Loucy (cell line): Measurements from ENCODE around the gene OSCAR.

Experiments
- H2AFZ ChIP-seq: fragments of 200-600 bp; sonication (generic); 2 replicates; pipeline ENCODE4 v1.6.0; 2016; ENCODE audit warnings: antibody characterized with exemption, mild to moderate bottlenecking, low read length, moderate library complexity
- H3F3A ChIP-seq: fragments of 200-600 bp; 2 replicates; pipeline ENCODE4 v1.6.0; 2016; ENCODE audit warnings: antibody characterized with exemption, low read depth, mild to moderate bottlenecking
- H3K27me3 ChIP-seq: fragments of 200-600 bp; sonication (generic); 2 replicates; pipeline ENCODE4 v1.6.1; 2014; ENCODE audit warnings: low read length, mild to moderate bottlenecking; ENCODE audit not compliant: insufficient read depth, poor library complexity, severe bottlenecking
- H3K36me3 ChIP-seq: fragments of 200-600 bp; sonication (generic); 2 replicates; pipeline ENCODE4 v1.6.1; 2016; ENCODE audit warnings: low read length; ENCODE audit not compliant: insufficient read depth
- H3K4me1 ChIP-seq: fragments of 200-600 bp; sonication (generic); 2 replicates; pipeline ENCODE4 v1.5.1; 2014; ENCODE audit warnings: low read length, mild to moderate bottlenecking; ENCODE audit not compliant: insufficient read depth, poor library complexity, severe bottlenecking
- H3K4me2 ChIP-seq: fragments of 200-600 bp; sonication (generic); 2 replicates; pipeline ENCODE4 v1.6.0; 2014; ENCODE audit warnings: antibody characterized with exemption, low read length, low read depth, mild to moderate bottlenecking; ENCODE audit not compliant: poor library complexity, severe bottlenecking
- H3K4me3 ChIP-seq: fragments of 200-600 bp; sonication (generic); 2 replicates; pipeline ENCODE4 v1.5.1; 2014; ENCODE audit warnings: low read length, mild to moderate bottlenecking, mixed read lengths; ENCODE audit not compliant: poor library complexity, severe bottlenecking
- H3K79me2 ChIP-seq: fragments of 200-600 bp; sonication (generic); 2 replicates; pipeline ENCODE4 v1.6.1; 2014; ENCODE audit warnings: low read length; ENCODE audit not compliant: insufficient read depth
- H3K9ac ChIP-seq: fragments of 200-600 bp; sonication (generic); 2 replicates; pipeline ENCODE4 v1.6.0; 2014; ENCODE audit warnings: mild to moderate bottlenecking, low read depth, low read length, moderate library complexity; ENCODE audit not compliant: poor library complexity, severe bottlenecking
- H3K9me2 ChIP-seq: fragments of 200-600 bp; sonication (generic); replicated peaks from 2 replicates; pipeline ENCODE4 v1.6.1; 2016; ENCODE audit warnings: low read depth, low read length, mixed read lengths
- H3K9me3 ChIP-seq: fragments of 200-600 bp; sonication (generic); 2 replicates; pipeline ENCODE4 v1.6.1; 2014; ENCODE audit warnings: mild to moderate bottlenecking, antibody characterized with exemption, low read length, low read depth; ENCODE audit not compliant: insufficient read depth
- H4K20me1 ChIP-seq: fragments of 200-600 bp; sonication (generic); 2 replicates; pipeline ENCODE4 v1.6.0; 2014; ENCODE audit warnings: antibody characterized with exemption, low read length, mild to moderate bottlenecking; ENCODE audit not compliant: insufficient read depth, poor library complexity, severe bottlenecking
- CTCF ChIP-seq: fragments of 200-600 bp; sonication (generic); conservative IDR thresholded peaks from 2 replicates; pipeline ENCODE4 v1.5.1; 2014; ENCODE audit warnings: mild to moderate bottlenecking, antibody characterized with exemption, low read length
- EZH2phosphoT487 ChIP-seq: fragments of 200-600 bp; IDR thresholded peaks from 2 replicates; pipeline ENCODE4 v1.6.1; 2018; ENCODE audit warnings: antibody characterized with exemption, mild to moderate bottlenecking, moderate library complexity, borderline replicate concordance

Gene OSCAR

GRCh38 chr19:54141356-54141755 is 40.8 kb upstream of the OSCAR start:
- peak overlapping the region; percentile 82 for H3K4me2 ChIP-seq
- peaks cover 53% of the 10 kb centered on the region for H3K79me2 ChIP-seq

GRCh38 chr19:54138489-54139256 is 38.1 kb upstream of the OSCAR start:
- peaks cover 57% of the 10 kb centered on the region for H4K20me1 ChIP-seq

More at GRCh38 chr19:54141356-54141755, 40.8 kb upstream of the OSCAR start:
- H4K20me1 ChIP-seq = peaks cover 61% of the 10 kb centered on the region
- no peaks in the 10 kb centered on the region for H3K9me2 ChIP-seq
- peak overlapping the region; percentile 97 for H3K9ac ChIP-seq
- H3K36me3 ChIP-seq = peaks cover 43% of the 10 kb centered on the region; the same call in 1 of the 2 replicates
- no peak overlapping the region for H3K4me3 ChIP-seq
- no peaks in the 10 kb centered on the region for H3K9me3 ChIP-seq
- peaks cover 5% of the 10 kb centered on the region for H3K27me3 ChIP-seq
- H3K4me1 ChIP-seq = peaks cover 33% of the 10 kb centered on the region
- H2AFZ ChIP-seq = no peak overlapping the region
- no peaks in the 10 kb centered on the region for H3F3A ChIP-seq
- TF ChIP-seq CTCF (no peak), EZH2phosphoT487 (no peak)

GRCh38 chr19:54137699-54138488 is 37.3 kb upstream of the OSCAR start, which contains the start of gene CNOT3:
TSS of gene CNOT3 (plus strand) at chr19:54137762. CDS start at chr19:54142979, 5,217 bp downstream.
- peak within 1 kb of the TSS; percentile 86 for H3K4me3 ChIP-seq
- peaks cover 53% of the 10 kb centered on the region for H3K79me2 ChIP-seq
- H3K36me3 ChIP-seq = peaks cover 8% of the 10 kb centered on the region; the same call in 1 of the 2 replicates
- no peaks in the 10 kb centered on the region for H3K9me2 ChIP-seq
- peak within 1 kb of the TSS; percentile 95 for H2AFZ ChIP-seq
- peaks cover 50% of the 10 kb centered on the region for H4K20me1 ChIP-seq
- peaks cover 39% of the 10 kb centered on the region for H3K4me1 ChIP-seq
- peaks cover 5% of the 10 kb centered on the region for H3K27me3 ChIP-seq
- H3K4me2 ChIP-seq = peak within 1 kb of the TSS; percentile 96
- H3F3A ChIP-seq = no peaks in the 10 kb centered on the region
- H3K9ac ChIP-seq = peak within 1 kb of the TSS; percentile 97
- no peaks in the 10 kb centered on the region for H3K9me3 ChIP-seq
- TF ChIP-seq EZH2phosphoT487 (no peak), CTCF (no peak)

More at GRCh38 chr19:54138489-54139256, 38.1 kb upstream of the OSCAR start:
- Histone ChIP-seq H3F3A (no peaks in the 10 kb centered on the region), H3K9ac (peak overlapping the region; percentile 97), H3K9me3 (no peaks in the 10 kb centered on the region), H3K79me2 (peaks cover 53% of the 10 kb centered on the region), H3K4me1 (peaks cover 39% of the 10 kb centered on the region), H3K9me2 (no peaks in the 10 kb centered on the region), H3K4me3 (peak overlapping the region; percentile 86), H3K4me2 (peak overlapping the region; percentile 82), H3K27me3 (peaks cover 5% of the 10 kb centered on the region), H2AFZ (no peak overlapping the region), H3K36me3 (peaks cover 16% of the 10 kb centered on the region; the same call in 1 of the 2 replicates)
- TF ChIP-seq EZH2phosphoT487 (no peak), CTCF (no peak)
